HEK293 (cell line): ENCODE data around the gene CNPY1.

Source experiments
- ZBTB8A ChIP-seq: fragments of 450-650 bp; formaldehyde crosslinking; IDR thresholded peaks from 2 replicates; pipeline ENCODE4 v1.5.1; 2016; ENCODE audit warnings: missing biosample characterization, missing genetic modification characterization
- ZNF157 ChIP-seq: fragments of 450-650 bp; formaldehyde crosslinking; IDR thresholded peaks from 2 replicates; pipeline ENCODE4 v1.5.1; 2016; ENCODE audit warnings: missing biosample characterization, missing genetic modification characterization
- ZNF274 ChIP-seq, 2 experiments: fragments of 200-500 bp in 1 of 2; fragments of 450-650 bp in 1 of 2; sonication (Bioruptor generic) in 1 of 2; formaldehyde crosslinking in 1 of 2; IDR thresholded peaks; 2 replicates each; pipeline versions ENCODE4 v1.5.1 to v1.6.1; 2014 to 2016; ENCODE audit warnings: borderline replicate concordance in 1 of 2, inconsistent platforms in 1 of 2, low read length in 1 of 2, missing biosample characterization in 1 of 2, missing genetic modification characterization in 1 of 2
- ZNF510 ChIP-seq: fragments of 450-650 bp; formaldehyde crosslinking; IDR thresholded peaks from 2 replicates; pipeline ENCODE4 v1.5.1; 2018; ENCODE audit warnings: mild to moderate bottlenecking, missing genetic modification characterization, missing biosample characterization; ENCODE audit not compliant: insufficient replicate concordance
- TF ChIP-seq, protein P1 (sequence below): fragments of 450-650 bp; formaldehyde crosslinking; IDR thresholded peaks from 2 replicates; pipeline ENCODE4 v1.5.1; 2016; ENCODE audit warnings: missing biosample characterization, missing genetic modification characterization
- TF ChIP-seq, protein P2 (sequence below): fragments of 450-650 bp; formaldehyde crosslinking; IDR thresholded peaks from 2 replicates; pipeline ENCODE4 v1.5.1; 2016; ENCODE audit warnings: missing biosample characterization, missing genetic modification characterization
- TF ChIP-seq, protein P3 (sequence below): fragments of 450-650 bp; formaldehyde crosslinking; IDR thresholded peaks from 2 replicates; pipeline ENCODE4 v1.5.1; 2016; ENCODE audit warnings: missing biosample characterization, missing genetic modification characterization
- TF ChIP-seq, protein P4 (sequence below): fragments of 450-650 bp; formaldehyde crosslinking; IDR thresholded peaks from 2 replicates; pipeline ENCODE4 v1.5.1; 2017; ENCODE audit warnings: missing biosample characterization, missing genetic modification characterization

DNA sequence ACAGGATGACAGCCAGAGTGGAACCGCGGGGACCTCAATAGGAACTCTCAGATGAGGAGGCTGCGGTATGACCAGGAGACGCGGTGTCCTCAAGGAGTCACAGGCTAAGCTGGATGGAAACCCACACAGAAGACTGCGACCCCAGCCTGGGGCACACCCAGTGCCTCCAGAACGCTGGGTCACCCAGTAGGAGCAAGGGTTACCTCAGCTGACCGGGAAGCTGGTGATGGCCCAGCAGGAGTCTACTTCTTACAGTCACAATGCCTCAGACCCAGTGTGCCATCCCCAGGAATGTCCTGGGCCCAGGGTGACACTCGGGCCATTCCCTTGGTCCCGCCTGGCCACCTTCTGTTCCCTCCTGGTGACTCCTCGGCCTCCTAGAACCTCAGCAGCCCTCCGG, 29.9 kb downstream of the CNPY1 start:
- TF ChIP-seq, protein P1, sequence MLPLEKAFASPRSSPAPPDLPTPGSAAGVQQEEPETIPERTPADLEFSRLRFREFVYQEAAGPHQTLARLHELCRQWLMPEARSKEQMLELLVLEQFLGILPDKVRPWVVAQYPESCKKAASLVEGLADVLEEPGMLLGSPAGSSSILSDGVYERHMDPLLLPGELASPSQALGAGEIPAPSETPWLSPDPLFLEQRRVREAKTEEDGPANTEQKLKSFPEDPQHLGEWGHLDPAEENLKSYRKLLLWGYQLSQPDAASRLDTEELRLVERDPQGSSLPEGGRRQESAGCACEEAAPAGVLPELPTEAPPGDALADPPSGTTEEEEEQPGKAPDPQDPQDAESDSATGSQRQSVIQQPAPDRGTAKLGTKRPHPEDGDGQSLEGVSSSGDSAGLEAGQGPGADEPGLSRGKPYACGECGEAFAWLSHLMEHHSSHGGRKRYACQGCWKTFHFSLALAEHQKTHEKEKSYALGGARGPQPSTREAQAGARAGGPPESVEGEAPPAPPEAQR (tag by site-specific recombination): no peak
- no peak for TF ChIP-seq ZNF510 (tag by site-specific recombination)
- TF ChIP-seq ZBTB8A (tag by site-specific recombination): no peak
- no peak for TF ChIP-seq ZNF274 (IDR thresholded peaks at IDR 0.05; ENCODE audit: low read length)
- TF ChIP-seq ZNF274 (tag by site-specific recombination; IDR thresholded peaks at IDR 0.05; ENCODE audit: borderline replicate concordance): no peak
- TF ChIP-seq, protein P2, sequence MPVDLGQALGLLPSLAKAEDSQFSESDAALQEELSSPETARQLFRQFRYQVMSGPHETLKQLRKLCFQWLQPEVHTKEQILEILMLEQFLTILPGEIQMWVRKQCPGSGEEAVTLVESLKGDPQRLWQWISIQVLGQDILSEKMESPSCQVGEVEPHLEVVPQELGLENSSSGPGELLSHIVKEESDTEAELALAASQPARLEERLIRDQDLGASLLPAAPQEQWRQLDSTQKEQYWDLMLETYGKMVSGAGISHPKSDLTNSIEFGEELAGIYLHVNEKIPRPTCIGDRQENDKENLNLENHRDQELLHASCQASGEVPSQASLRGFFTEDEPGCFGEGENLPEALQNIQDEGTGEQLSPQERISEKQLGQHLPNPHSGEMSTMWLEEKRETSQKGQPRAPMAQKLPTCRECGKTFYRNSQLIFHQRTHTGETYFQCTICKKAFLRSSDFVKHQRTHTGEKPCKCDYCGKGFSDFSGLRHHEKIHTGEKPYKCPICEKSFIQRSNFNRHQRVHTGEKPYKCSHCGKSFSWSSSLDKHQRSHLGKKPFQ: no peak
- TF ChIP-seq, protein P3, sequence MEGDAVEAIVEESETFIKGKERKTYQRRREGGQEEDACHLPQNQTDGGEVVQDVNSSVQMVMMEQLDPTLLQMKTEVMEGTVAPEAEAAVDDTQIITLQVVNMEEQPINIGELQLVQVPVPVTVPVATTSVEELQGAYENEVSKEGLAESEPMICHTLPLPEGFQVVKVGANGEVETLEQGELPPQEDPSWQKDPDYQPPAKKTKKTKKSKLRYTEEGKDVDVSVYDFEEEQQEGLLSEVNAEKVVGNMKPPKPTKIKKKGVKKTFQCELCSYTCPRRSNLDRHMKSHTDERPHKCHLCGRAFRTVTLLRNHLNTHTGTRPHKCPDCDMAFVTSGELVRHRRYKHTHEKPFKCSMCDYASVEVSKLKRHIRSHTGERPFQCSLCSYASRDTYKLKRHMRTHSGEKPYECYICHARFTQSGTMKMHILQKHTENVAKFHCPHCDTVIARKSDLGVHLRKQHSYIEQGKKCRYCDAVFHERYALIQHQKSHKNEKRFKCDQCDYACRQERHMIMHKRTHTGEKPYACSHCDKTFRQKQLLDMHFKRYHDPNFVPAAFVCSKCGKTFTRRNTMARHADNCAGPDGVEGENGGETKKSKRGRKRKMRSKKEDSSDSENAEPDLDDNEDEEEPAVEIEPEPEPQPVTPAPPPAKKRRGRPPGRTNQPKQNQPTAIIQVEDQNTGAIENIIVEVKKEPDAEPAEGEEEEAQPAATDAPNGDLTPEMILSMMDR (tag by site-specific recombination): no peak
- TF ChIP-seq, protein P4, sequence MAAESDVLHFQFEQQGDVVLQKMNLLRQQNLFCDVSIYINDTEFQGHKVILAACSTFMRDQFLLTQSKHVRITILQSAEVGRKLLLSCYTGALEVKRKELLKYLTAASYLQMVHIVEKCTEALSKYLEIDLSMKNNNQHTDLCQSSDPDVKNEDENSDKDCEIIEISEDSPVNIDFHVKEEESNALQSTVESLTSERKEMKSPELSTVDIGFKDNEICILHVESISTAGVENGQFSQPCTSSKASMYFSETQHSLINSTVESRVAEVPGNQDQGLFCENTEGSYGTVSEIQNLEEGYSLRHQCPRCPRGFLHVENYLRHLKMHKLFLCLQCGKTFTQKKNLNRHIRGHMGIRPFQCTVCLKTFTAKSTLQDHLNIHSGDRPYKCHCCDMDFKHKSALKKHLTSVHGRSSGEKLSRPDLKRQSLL (tag by site-specific recombination): no peak
- TF ChIP-seq ZNF157 (tag by site-specific recombination): no peak
